NCI-H2227 treated with DMSO at 0.1 percent for 48 hours (cell line): ENCODE data around the gene SHOC1.
A peak's percentile ranks its signal among the peaks of the same experiment; 100 is the strongest.
"Not testable (repeated sequence)": the region's sequence is repeated elsewhere in the genome, so short reads cannot be mapped to it uniquely, and the experiment has no call there.

ENCODE experiments used
- DNase-seq: peaks from one replicate; lab custom pipeline; 2025; lab: John Stamatoyannopoulos, UW

SHOC1 gene

DNA sequence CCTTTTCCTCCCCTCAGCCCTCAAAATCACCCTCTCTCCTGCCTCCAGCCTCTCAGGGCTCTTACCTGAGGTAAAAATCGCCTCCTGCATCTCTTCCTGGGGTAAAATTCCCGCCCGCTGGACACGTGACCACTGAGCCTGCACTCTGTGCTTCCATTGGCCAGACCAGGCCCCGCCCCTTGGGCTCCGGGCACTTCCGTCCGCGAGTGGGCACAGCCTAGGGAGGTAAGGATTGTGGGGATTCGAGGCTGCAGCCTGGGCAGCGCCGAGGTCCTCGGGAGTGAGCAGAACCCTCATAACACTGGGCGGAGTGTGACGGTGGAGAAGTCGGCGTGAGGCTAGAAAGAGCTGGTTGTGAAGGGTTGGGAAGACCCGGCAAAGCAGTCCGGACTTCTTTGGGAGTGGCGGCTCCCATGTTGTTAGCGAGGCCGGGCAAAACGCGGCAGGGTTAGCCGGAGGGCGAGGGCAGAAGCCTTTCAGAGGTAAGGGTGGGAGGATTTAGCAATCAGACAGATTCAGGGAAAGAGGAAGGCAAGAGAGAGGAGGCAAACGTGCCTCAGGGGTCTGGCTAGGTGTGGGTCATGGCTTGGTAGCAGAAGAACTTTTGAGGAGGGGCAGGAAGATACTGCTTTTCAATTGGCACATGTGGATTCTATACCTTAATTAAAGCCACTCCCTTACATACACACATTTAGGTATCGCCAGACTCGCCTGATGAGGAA lies at the start of gene SHOC1:
Gene SHOC1, minus strand, starts transcription at position 103 of the 722 bp plus-strand sequence. CDS start 3,519 bp downstream, outside the sequence.
- DNase-seq: peak; percentile 86

DNA sequence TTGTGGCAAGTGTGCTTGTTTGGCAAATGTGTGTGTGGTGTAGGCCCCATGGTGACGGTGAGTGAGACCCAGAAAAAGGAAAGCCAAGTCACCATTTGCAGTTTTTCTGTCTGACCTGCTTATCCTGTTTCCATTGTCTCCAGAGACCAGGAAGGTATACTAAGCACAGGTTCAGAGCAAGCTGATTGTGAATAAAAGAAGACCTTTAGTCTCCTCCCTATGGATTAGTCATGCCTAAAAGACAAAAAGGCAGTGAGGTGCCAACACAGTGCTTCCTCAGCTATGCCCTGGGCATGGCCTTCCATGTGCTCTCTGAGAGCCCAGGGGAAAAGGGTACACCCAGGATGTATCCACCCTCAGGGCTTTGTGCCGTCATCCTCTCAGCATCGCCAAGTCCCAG lies 49.2 kb upstream of the SHOC1 start:
- no peak for DNase-seq

DNA sequence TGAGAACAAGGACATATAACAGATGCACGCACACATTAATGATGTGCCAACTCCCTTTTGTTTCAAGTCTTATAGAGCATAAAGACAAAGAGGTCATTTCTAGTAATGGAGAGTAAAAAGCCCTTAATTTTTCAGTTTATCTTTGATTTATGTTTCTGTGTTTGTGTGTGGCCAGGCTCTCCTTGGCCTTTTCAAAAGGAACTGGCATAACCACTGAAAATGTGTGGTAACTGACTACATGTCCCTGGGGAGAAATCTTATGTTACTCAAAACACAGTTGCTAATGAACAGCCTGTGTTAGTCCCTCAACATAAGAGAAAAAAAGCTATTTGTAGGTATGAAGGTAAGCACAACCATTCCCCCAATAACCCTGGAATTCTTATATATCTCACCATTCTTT lies 47.6 kb upstream of the SHOC1 start:
- DNase-seq: no peak

DNA sequence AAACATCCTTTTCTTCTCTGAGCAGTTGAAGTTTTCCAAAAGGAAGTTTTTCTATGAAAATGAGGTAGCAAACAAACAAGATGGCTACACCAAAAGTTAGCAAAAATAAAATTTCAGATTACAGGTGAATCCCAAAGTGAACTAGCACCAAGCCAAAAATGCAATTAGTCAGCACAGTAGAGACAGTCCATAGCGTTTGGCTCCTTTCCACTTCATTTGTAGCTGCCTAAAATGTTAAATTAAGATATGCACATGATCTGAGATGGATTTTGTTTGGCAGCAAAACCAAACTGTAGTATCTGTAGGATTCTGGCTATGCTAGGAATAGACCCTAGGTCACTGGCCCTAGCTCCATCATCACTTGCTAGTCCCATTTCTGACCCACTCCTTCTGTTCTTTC lies 45.7 kb upstream of the SHOC1 start:
- DNase-seq: no peak

DNA sequence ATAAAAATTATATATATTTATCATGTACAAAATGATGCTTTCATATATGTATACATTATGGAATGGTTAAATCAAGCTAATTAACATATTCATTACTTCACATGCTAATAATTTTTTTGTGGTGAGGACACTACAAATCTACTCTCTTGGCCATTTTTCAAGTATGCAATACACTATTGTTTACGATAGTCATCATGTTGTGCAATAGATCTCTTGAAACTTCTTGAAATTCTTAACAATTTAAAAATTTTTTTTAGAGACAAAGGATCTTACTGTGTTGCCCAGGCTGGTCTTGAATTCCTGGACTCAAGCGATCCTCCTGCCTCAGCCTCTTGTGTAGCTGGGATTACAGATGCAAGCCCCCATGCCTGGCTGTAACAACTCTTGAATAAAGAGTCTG lies 45.2 kb upstream of the SHOC1 start:
- no peak for DNase-seq

DNA sequence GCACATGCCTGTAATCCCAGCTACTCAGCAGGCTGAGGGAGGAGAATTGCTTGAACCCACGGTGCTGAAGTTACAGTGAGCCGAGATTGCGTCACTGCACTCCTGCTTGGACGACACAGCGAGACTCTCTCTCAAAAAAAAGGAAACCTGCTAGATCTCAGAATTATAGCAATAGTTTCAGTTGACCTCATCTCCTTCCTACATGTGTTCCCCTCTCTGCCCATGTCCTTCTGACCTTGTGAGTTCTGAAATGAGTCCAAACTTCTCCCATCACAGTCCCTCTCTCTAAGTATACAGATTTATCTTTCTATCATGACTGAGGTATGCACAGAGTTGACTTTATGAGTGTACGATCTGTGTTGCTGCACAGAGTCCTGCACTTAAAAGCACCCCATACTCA lies 44.6 kb upstream of the SHOC1 start:
- DNase-seq: no peak

DNA sequence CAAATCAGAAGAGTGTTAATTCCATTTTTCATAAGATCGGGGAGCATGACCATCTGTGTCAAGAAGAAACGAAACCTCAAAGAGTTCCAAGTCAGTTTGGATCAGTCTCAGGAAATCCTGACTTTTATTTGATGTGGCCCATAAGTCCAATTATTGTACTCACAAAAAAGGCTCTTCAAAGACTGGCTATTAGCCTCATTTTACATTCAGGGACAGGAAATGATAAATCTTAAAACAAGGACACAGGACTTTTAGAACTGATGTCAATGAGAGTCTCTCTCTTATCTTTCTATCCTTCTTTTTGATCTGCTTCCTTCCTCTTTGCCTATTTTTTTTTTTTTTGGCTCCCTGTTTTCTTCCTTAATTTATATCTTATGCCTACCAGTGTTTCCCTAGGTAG lies 43.7 kb upstream of the SHOC1 start:
- DNase-seq: no peak

DNA sequence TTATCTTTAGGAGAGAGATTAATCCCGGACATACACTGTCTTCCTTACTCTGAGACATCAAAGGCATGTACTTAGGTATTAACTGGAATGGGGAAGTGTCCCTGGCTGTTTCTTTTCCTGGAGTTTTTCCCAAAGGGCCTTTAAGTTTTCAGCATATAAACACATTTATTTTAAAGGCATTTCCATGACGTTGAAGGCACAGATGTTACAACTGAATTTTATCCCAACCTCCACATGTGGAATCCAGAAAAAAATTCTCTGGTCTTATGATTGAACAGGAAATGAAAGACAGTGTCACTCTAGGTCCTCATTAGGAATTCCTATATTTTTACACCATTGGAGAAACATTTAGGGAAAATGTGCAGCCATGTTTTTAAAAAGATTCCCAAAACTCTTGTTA lies 41.6 kb upstream of the SHOC1 start:
- DNase-seq: no peak

DNA sequence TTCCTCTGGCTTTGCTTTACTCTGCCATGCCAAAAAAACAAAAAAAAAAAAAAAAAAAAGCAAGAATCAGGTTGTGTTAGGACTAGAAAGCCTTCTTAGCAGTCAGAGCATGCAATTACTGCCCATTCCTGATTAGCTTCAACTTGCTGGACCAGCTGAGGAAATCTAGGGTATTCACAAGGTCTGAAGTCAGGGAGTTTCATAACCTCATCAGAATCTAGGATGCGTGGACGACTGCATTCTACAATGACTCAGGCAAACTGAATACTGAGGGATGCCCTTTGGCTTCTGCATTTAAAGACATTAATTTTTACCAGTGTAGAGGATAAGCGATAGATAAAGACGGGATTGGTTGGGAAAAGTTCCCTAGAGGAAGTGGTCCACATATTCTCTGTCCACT lies 39.2 kb upstream of the SHOC1 start:
- DNase-seq: no peak

DNA sequence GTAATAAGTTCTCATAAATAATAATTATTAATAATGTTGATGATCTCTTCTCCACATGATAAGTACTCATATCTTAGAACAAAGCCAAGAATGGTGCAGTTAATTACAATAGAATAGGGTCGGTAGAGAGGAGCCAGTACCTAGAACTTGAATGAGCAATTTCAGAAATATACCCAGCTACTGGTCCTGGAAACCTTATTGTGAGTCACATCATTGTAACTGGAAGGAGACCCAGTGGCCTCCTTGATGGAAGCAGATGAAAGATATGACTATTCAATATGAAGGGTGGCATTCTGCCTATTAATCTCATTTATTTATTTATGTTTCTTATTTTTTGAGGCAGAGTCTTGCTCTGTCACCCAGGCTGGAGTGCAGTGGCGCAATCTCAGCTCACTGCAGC lies 37.7 kb upstream of the SHOC1 start:
- no peak for DNase-seq

DNA sequence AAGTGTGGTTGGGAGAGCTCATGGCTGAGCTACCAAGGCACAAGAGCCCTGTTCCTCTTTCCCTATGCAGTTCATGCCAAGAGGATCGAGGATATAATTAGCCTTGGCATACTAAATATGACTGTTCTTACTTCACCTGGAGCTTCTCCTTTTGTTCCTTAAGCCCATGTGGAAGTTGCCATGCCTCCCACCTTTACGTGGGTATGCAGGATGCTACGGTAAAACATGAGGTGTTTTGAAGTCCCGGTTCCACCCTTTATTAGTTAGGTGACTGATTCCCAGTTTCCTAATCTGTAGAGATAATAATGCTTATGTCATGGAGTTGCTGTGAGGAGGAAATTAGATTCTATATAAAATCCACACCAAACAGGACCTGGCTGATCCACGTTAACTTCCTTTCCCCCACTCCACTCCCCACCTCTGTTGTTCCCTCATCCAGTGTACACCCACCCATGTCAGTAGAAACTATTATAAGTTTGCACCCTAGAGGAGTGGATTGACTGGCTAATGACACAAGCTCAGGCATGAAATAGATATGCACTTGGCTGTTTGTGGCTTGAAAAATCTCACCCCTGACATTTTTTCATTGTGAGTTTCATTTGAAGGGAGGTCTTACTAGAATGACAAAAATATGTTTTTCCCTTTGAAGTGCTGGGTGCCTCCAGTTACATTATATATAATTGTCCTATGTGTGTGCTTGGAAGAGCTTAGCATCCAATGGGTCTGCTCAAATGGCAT lies 36.8 kb upstream of the SHOC1 start:
- no peak for DNase-seq

DNA sequence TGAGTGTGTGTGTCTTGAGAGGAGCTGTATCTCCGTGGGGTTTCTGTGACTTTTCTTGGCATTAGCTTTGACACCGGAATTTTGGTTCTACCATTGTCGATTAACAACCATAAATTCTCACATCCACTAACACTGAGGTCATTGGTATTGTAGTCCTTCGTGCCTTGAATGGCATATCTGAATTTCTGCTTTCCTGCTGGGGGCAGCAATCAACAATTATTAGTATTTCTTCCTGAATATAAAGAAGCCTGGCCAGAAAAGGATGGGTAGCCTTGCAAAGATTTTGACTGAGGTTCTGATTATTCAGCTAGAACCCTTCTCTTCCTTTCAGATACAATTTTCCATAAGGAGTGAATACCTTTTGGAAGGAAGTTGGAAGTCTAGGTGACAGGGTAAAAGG lies 33.5 kb upstream of the SHOC1 start:
- DNase-seq: no peak

DNA sequence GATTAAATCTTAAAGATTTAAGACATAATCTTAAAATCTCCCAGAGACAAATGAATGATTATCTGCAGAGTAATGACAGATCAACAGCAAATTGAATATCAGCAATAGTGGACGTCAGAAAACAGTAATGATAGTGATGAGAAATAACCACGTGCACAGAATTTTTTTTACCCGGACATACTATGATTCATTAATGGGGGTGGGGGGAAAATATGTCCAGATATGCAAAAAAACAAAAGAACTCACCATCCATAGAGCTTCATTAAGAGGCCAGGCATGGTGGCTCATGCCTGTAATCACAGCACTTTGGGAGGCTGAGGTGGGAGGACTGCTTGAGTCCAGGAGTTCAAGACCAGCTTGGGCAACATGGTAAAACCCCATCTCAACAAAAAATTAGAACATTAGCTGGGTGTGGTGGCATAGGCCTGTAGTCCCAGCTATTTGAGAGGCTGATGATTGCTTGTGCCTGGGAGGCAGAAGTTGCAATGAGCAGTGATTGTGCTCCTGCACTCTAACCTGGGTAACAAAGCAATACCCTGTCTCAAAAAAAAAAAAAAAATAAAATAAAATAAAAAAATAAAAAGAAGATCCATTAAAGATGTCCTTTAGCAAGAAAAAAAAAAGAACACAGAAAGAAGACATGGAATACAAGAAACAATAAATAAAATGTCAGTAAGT lies 30.9 kb upstream of the SHOC1 start:
- no peak for DNase-seq

DNA sequence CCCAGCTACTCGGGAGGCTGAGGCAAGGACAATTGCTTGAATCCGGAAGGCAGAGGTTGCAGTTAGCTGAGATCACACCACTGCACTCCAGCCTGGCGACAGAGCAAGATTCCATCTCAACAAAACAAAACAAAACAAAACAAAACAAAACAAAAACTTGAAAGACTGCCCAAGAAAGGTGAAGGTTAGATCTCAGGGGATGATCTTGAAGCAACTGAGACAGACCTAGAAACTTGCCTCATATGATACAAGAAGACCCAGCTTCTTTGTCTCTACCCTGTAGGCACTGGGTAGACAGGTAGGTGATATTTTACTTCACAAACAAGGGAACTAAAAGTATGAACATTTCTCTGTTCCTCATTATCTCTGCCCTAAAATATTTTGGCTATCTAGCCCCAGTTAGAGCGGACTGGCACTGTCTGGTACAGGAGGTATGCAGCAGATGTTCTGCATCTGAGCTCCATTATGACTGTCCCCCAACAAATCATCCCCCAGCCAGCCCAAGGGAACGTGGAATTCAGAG lies 26.3 kb upstream of the SHOC1 start:
- no peak for DNase-seq

DNA sequence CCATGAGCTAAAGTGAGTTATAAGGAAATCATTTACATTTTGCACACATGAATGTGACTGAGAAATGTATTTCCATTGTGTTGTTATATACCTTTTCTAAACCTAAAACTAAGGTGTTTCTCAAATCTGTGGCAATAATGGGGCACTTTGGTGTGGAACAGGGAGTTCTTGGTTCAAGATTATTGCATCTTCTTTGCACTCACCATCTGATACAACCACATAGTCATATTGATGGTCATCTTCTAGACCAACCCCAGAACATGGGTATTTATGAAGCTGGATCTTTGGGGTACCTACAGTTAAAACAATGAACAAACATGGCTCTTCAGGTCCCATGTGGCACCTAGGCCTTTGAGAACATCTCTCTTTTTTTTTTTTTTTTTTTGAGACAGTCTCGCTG lies 24.6 kb upstream of the SHOC1 start:
- DNase-seq: no peak

DNA sequence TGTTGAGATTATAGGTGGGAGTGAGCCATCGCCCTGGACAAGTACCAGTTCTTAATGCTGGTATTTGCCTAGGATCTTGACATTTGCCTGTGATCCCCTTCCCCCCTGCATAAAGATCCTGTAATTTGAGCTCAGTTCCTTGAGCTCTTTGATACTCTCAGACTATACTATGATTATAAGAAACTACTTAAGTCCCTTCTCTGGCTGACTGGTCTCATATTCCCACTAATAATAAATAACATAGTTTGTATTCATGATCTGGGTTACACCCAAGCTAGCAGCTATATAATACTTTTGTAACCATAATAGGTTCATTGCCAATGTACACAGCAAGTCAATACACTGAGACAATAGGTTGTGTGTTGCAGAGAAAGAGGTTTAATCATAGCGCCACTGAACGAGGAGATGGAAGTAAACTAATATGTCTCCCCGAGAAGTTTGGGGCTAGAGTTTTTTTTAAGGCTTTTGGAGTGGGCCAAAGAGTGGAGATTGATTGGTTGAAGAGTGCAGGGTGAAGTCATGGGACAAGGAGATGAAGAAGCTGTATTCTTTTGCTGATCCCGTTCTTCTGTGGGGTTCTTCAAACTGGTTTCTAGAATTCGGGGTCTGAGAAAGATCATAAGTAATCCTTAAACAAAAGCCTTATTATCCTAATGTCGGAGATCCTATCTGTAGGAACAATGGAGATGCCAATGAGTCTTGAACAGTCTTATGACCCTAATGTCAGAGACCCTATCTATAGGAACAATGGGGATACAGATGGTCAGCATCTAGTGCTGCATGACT lies 20.7 kb upstream of the SHOC1 start:
- DNase-seq: no peak

DNA sequence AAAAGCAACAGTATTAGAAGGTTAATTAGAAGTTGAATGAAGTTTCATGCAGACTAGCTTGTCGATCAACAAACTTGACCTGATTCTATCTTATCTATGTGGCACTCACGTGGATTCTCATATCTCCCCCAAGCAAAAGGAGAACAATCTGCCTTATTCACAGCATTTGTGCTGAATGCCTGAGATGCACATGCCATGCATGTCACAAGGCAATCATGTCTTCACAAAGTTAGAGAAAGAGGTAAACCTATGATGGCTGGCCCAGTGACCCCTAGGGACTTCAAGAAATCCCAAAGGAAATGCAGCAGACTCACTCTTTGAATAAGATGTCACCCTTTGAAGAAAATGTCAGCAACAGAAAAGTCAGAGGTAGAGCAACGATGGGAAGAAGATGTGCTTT lies 17.6 kb upstream of the SHOC1 start:
- no peak for DNase-seq

DNA sequence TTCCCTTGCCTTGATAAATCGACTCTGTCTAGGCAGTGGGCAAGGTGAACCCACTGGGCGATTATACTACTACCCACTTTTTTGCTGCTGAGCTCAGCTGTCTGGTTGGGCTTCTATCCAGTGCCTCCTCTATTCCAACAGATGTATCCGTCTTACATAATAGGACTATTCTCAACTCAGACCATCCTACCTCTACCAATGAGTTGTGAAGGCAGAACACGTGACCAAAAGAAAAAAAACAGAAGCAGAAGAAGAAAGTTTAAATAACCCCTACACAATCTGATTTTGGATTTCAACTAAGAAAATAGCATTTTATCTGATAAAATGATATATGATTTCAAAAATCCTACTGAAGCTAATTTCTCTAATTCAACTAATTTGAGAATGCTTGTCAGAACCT lies 16.2 kb upstream of the SHOC1 start:
- DNase-seq: no peak

DNA sequence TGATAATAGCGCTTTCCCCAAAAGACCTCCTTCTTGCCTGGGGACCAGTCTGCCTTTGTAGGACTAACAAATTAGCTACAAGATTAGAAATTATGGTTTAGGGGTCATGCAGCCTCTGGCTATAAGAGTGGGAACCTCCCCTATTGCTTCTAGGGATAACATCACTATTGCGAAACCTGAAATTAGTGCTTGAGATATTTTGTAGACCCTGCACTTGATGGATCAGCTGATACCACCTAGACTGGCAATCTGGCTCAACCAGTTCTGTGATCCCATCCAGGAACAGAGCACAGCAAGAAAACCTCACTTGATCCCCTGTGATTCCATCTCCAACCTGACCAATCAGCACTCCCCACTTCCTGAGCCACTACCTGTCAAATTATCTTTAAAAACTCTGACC lies 15.7 kb upstream of the SHOC1 start:
- not testable (repeated sequence) for DNase-seq

DNA sequence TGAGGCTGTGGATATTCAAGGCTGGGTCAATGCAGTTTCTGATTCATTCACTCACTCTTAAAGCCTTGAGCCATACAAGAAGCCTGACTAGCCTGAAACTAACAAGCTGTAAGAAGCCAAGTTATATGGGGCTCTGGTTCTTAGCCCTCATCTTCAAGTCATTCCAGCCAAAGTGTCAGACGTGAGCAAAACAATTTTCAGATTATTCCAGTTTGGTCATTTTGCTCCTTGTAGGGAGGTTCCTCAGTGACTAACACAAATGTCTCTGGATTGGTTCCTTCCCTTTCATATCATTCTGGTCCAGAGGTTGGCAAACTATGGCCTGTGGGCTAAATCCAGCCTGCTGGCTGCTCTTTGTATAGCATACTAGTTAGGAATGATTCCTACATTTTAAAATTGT lies 12.5 kb upstream of the SHOC1 start:
- no peak for DNase-seq

DNA sequence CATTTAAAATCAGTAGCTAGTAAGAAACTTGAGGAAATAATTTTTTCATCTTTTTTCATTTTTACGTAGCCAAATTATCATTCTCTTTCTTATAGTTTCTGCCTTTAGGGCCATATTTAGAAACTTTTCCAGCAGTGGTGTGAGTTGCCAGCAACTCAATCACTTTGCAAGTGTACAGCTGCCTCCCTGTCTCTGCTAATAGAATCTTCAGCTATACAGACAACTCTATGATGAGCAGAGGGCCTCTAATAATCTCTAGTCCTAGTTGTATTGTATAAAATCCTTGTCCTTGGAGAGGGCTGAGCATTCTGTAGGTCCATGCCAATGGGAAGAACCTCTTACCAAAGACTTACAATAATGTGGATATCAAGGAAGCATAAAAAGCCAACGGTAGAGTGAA lies 11.5 kb upstream of the SHOC1 start:
- DNase-seq: no peak

DNA sequence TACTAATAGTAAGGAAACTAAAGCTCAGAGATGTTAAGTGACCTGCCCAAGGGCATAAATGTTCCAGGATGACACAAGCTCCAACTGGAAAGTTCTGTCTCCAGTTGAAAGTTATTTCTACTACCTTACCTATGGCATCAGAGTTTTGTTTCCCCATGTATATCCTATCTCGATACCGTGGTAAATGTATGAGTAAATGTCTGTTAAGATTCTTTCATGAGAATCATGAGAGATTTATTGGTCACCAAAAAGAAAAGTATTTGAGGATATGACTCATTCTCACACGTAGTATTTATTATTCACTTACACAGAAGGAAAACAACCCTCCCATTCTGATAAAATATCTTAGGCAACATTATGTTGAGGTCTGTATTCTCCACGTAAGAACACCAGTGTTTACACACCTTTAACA lies 11.1 kb upstream of the SHOC1 start:
- no peak for DNase-seq
